PC-3 (cell line): ENCODE measurements around the gene GRIN2A. TPM values are rescaled to one million over a fixed set of nuclear protein-coding genes. Genes with fewer than 3 reads are reported as not detected.

Experiments used
- ATAC-seq: fragments of 200-7000 bp; cut with Tn5 transposase; 2 replicates; pipeline ENCODE4 v1.9.1; 2020; ENCODE audit warnings: mild to moderate bottlenecking, moderate library complexity
- BruUV-seq: library from RNA; stranded (reverse); fragments of 400-500 nt; replicated peaks from 2 replicates; lab custom pipeline; 2021; lab: Mats Ljungman, UMichigan
- CTCF ChIA-PET: fragments of 300-600 bp; sonication (Branson Sonifier 250); formaldehyde crosslinking; loops from one replicate; lab custom pipeline; 2022; ENCODE audit warnings: antibody characterized with exemption; lab: Charles Lee
- POLR2A ChIA-PET: fragments of 300-600 bp; sonication (Branson Sonifier 250); formaldehyde crosslinking; loops from one replicate; lab custom pipeline; 2022; ENCODE audit warnings: antibody characterized with exemption; ENCODE audit not compliant: unreplicated experiment; lab: Charles Lee
- DNase-seq: peaks from one replicate; pipeline ENCODE4 v3.0.0-alpha.2; 2015
- H2AFZ ChIP-seq: fragments of 300-600 bp; sonication (generic); 2 replicates; pipeline ENCODE4 v1.6.0; 2016; ENCODE audit warnings: antibody characterized with exemption, low read length
- H3F3A ChIP-seq: fragments of 300-600 bp; sonication (generic); one replicate; pipeline ENCODE4 v1.6.0; 2017; ENCODE audit warnings: antibody characterized with exemption, low read length, control low read depth, mild to moderate bottlenecking; ENCODE audit not compliant: unreplicated experiment
- H3K27ac ChIP-seq: fragments of 300-600 bp; sonication (generic); 2 replicates; pipeline ENCODE4 v1.5.1; 2016; ENCODE audit warnings: mild to moderate bottlenecking, low read length
- H3K27me3 ChIP-seq: fragments of 300-600 bp; sonication (generic); 2 replicates; pipeline ENCODE4 v1.6.1; 2016; ENCODE audit warnings: low read length, mixed read lengths
- H3K36me3 ChIP-seq: fragments of 300-600 bp; sonication (generic); 2 replicates; pipeline ENCODE4 v1.6.1; 2016; ENCODE audit warnings: low read depth, mixed run types, low read length, mixed read lengths
- H3K4me1 ChIP-seq: fragments of 300-600 bp; sonication (generic); 2 replicates; pipeline ENCODE4 v1.5.1; 2016; ENCODE audit warnings: low read length; ENCODE audit not compliant: insufficient read depth
- H3K4me2 ChIP-seq: fragments of 300-600 bp; sonication (generic); 2 replicates; pipeline ENCODE4 v1.6.0; 2016; ENCODE audit warnings: low read length
- H3K4me3 ChIP-seq: fragments of 300-600 bp; sonication (generic); 2 replicates; pipeline ENCODE4 v1.5.1; 2016; ENCODE audit warnings: mild to moderate bottlenecking, low read length, mixed read lengths
- H3K79me2 ChIP-seq: fragments of 300-600 bp; sonication (generic); 2 replicates; pipeline ENCODE4 v1.6.1; 2017; ENCODE audit warnings: low read length, mixed read lengths
- H3K9ac ChIP-seq: fragments of 300-600 bp; sonication (generic); 2 replicates; pipeline ENCODE4 v1.6.0; 2016; ENCODE audit warnings: mild to moderate bottlenecking, low read length
- H3K9me2 ChIP-seq: fragments of 300-600 bp; sonication (generic); replicated peaks from 2 replicates; pipeline ENCODE4 v1.6.1; 2016; ENCODE audit warnings: mixed run types, low read length, mixed read lengths
- H3K9me3 ChIP-seq: fragments of 300-600 bp; sonication (generic); 2 replicates; pipeline ENCODE4 v1.6.1; 2016; ENCODE audit warnings: low read length, mixed read lengths
- H4K20me1 ChIP-seq: fragments of 300-600 bp; sonication (generic); 2 replicates; pipeline ENCODE4 v1.6.1; 2016; ENCODE audit warnings: low read length, mixed read lengths
- CTCF ChIP-seq: fragments of 300-600 bp; sonication (generic); conservative IDR thresholded peaks from 2 replicates; pipeline ENCODE4 v1.5.1; 2017; ENCODE audit warnings: antibody characterized with exemption, low read depth, mild to moderate bottlenecking, low read length
- EZH2 ChIP-seq: fragments of 300-600 bp; sonication (generic); IDR thresholded peaks from one replicate; pipeline ENCODE4 v1.6.1; 2017; ENCODE audit warnings: antibody characterized with exemption, mild to moderate bottlenecking, low read length; ENCODE audit not compliant: unreplicated experiment
- EZH2phosphoT487 ChIP-seq: fragments of 300-600 bp; sonication (generic); IDR thresholded peaks from 2 replicates; pipeline ENCODE4 v1.6.1; 2018; ENCODE audit warnings: mild to moderate bottlenecking, antibody characterized with exemption, low read length, borderline replicate concordance
- intact Hi-C: fragments of 100-400 bp; cut with micrococcal nuclease; formaldehyde crosslinking; loops from 2 replicates; pipeline ENCODE4 v1.9.0; 2023
- total RNA-seq: library from RNA; depleted of rRNA; stranded (reverse); fragments of >200 nt; gene quantifications from 2 replicates; pipeline ENCODE4 v1.2.3, GENCODE V29; 2014

Gene GRIN2A
- total RNA-seq, 1 experiment from 2014 or later = 0.04 TPM

- Histone ChIP-seq H3K27me3 (no peaks in the 10 kb centered on the region), H3F3A (no peaks in the 10 kb centered on the region), H3K27ac (no peak overlapping the region), H3K36me3 (no peaks in the 10 kb centered on the region), H3K9me2 (no peaks in the 10 kb centered on the region), H2AFZ (no peak overlapping the region), H3K4me3 (no peak overlapping the region), H3K9ac (no peak overlapping the region), H3K9me3 (no peaks in the 10 kb centered on the region), H3K4me2 (no peak overlapping the region), H3K79me2 (no peaks in the 10 kb centered on the region), H3K4me1 (no peaks in the 10 kb centered on the region), H4K20me1 (no peaks in the 10 kb centered on the region)
- DNase-seq = no peak
- intact Hi-C loops = no loop called here
- TF ChIP-seq EZH2phosphoT487 (no peak), CTCF (no peak), EZH2 (no peak)
- ChIA-PET POLR2A (no interaction called here), CTCF (no interaction called here)
- no TSS peak for BruUV-seq
- no peak for ATAC-seq
Measured at GRCh38 chr16:9736547-9736946, 445.7 kb downstream of the GRIN2A start.

GRCh38 chr16:9723136-9723535, 459.1 kb downstream of the GRIN2A start:
- ATAC-seq (no peak), DNase-seq (no peak)
- no peaks in the 10 kb centered on the region for H3K79me2 ChIP-seq
- no peak overlapping the region for H3K4me2 ChIP-seq
- no peaks in the 10 kb centered on the region for H3K36me3 ChIP-seq
- no peaks in the 10 kb centered on the region for H3K9me2 ChIP-seq
- no peaks in the 10 kb centered on the region for H3K27me3 ChIP-seq
- no TSS peak for BruUV-seq
- no peaks in the 10 kb centered on the region for H4K20me1 ChIP-seq
- ChIA-PET POLR2A (no interaction called here), CTCF (no interaction called here)
- intact Hi-C loops = no loop called here
- H3K4me1 ChIP-seq = no peaks in the 10 kb centered on the region
- TF ChIP-seq EZH2 = no peak
- TF ChIP-seq EZH2phosphoT487 = no peak
- no peak for TF ChIP-seq CTCF
- H3K9me3 ChIP-seq = no peaks in the 10 kb centered on the region
- H3K4me3 ChIP-seq = no peak overlapping the region
- no peak overlapping the region for H2AFZ ChIP-seq
- H3K27ac ChIP-seq = no peak overlapping the region
- H3F3A ChIP-seq = no peaks in the 10 kb centered on the region
- no peak overlapping the region for H3K9ac ChIP-seq

GRCh38 chr16:9713907-9714306, 468.3 kb downstream of the GRIN2A start:
- ATAC-seq = no peak
- no peaks in the 10 kb centered on the region for H3F3A ChIP-seq
- POLR2A ChIA-PET = no interaction called here
- H3K4me2 ChIP-seq = no peak overlapping the region
- no peak for DNase-seq
- CTCF ChIA-PET = no interaction called here
- H3K27ac ChIP-seq = no peak overlapping the region
- H3K4me3 ChIP-seq = no peak overlapping the region
- TF ChIP-seq CTCF (no peak), EZH2phosphoT487 (no peak), EZH2 (no peak)
- H3K9me3 ChIP-seq = no peaks in the 10 kb centered on the region
- no peaks in the 10 kb centered on the region for H4K20me1 ChIP-seq
- H3K9ac ChIP-seq = no peak overlapping the region
- intact Hi-C loops = no loop called here
- H3K27me3 ChIP-seq = no peaks in the 10 kb centered on the region
- no peaks in the 10 kb centered on the region for H3K36me3 ChIP-seq
- BruUV-seq = no TSS peak
- no peaks in the 10 kb centered on the region for H3K79me2 ChIP-seq
- H2AFZ ChIP-seq = no peak overlapping the region
- H3K9me2 ChIP-seq = no peaks in the 10 kb centered on the region
- H3K4me1 ChIP-seq = no peaks in the 10 kb centered on the region
